ENCODE data around the gene DHX34.
A peak's percentile ranks its signal among the peaks of the same experiment; 100 is the strongest.

DHX34 gene

GRCh38 chr19:47419030-47419783 lies 70.1 kb downstream of the DHX34 start, which contains the start of gene MEIS3:
TSS of gene MEIS3 (minus strand) at chr19:47419527. CDS start at chr19:47419081, 446 bp downstream.
- DNase-seq, result no peak

DNA sequence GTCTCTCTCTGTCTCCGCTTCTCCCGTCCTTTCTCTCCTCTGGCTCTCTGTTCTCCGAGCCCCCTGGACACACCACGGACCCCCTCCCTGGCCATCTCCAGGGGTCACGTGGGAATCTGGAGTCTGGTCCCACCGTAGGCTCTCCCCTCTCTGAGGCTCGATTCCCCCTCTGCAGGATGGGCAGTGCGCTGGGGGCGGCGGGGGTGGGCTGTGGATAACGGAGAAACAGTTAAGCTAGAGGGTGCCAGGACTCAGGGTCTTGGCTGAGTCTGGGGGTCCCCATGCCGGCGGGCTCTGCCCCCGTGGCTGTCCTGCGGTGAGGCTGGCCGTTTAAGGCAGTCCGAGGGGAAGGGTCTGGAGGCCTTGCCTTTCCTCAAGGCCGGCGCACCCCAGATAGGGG lies 70.7 kb downstream of the DHX34 start:
- DNase-seq, result no peak

- no peak for DNase-seq
These were observed 72.2 kb downstream of the DHX34 start for GRCh38 chr19:47421244-47421786.

DNA sequence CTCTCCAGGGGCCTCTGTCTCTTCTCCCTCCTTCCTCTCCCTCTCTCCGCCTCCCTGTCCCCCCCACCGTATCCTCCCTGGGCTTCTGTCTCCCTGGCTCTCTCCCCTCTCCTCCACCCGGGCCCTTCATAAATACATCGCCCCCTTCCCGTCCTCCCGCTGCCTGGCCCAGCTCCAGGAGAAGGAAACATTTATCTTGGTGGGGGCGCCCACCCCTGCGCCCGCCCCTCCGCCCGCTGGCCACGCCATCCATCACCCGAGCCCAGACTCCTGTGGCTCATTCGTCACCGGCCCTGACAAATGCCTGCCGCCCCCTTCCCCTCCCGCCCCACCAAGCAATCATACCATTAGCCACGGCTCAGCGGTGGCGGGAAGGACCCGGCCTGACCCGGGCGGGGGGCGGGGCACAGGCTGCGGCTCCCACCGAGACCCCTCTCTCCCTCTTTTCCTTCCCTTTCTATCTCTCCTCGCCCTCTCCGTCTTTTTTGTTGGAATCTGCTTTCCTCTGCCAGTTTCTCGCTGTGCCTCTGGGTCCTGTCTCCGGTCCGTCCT lies 72.8 kb downstream of the DHX34 start:
- DNase-seq, result peak; percentile 76

- no peak for DNase-seq
These were observed 73.5 kb downstream of the DHX34 start for GRCh38 chr19:47422417-47423163.

DNA sequence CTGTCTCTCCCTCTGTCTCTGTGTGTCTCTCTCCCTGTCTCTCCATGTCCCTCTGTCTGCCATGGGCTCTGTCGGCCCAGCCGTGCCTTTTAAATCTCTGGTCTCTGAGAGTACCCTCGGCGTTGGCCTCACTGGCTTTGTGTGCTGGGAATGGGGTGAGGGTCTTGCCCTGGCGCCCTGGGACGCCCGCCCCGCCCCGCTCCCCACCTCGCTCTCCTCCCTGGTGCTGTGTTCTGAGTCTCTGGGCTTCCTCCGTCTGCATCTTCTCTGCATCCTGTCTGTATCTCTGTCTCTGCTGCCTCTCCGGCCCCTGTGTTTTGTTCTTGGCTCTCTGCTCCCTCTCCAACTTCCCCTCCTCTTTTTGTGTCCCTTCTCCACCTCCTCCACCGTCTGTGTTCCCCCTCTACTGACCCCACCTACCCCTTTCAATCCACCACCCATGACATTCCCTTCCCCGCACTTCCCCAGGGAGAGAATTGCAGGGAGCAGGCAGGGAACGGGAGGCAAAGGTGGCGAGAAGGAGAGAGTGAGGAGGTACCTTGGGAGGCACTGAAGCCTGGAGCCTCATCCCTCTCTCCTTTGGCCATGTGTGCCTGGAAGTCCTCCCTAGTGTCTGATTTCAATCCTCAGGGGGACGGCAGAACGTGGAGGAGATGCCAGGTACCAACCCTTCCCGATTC lies 74.2 kb downstream of the DHX34 start:
- DNase-seq, result no peak

GRCh38 chr19:47427241-47428176 lies 78.4 kb downstream of the DHX34 start:
- peak; percentile 62 for DNase-seq

DNA sequence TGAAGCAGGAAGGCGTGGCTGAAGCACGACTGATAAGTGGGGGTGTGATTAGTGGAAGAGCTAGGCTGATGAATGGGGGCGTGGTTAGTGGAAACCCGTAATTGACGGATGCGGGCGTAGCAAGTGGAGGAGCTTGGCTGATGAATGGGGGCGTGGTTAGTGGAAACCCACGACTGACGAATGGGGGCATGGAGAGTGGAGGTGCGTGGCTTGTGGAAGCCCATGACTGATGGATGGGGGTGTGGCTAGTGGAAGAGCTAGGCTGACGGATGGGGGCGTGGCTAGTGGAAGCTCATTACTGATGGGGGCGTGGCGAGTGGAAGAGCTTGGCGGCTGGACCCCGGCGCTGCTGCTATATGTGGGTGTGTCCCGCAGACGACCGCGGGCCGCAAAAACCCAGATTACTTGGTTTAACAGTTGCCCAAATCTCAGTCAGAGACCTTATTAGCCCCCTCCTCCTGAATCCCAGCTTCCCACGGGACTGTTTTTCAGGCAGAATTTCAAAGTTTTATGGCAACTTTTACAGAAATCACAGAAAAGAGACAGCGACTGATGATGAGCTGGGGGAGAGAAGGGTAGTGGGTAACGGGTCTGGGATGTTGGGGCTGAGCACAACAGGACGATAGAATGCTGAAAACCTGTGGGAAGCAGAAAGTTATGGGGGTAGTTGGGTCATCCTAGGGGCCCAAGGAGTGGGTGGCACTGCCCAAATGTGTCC lies 79.2 kb downstream of the DHX34 start:
- peak; percentile 100 for DNase-seq

DNA sequence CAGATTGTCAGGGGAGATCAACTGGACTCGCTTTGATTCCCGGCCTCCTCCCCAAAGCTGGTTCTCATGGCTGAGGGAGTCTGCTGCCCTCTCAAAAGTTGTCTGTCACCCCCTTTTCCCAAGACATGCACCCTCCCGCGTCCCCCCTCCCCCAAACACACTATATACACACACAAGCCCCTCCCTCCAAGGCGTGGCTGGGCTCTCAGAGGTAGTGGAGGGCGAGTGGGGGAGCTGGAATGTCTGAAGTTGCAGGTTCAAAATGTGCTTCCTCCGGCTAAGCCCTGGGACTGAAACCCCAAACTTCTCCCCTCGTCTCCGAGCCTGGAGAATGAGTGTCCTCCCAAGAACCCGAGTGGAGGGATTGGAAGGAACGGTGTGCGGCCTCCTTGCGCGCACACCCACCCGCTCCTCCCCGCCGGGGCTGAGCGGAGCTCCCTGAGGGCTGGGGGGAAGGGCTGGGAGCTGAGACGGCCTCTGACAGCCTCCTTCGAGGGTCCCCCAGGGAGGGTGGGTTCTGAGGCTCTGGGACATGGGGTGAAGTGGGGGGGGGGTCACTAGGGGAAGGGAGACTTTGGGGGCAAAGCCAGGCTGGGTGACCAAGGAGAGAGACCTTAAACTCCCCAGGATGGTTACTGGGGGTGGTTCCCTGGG lies 80.2 kb downstream of the DHX34 start:
- no peak for DNase-seq

DNA sequence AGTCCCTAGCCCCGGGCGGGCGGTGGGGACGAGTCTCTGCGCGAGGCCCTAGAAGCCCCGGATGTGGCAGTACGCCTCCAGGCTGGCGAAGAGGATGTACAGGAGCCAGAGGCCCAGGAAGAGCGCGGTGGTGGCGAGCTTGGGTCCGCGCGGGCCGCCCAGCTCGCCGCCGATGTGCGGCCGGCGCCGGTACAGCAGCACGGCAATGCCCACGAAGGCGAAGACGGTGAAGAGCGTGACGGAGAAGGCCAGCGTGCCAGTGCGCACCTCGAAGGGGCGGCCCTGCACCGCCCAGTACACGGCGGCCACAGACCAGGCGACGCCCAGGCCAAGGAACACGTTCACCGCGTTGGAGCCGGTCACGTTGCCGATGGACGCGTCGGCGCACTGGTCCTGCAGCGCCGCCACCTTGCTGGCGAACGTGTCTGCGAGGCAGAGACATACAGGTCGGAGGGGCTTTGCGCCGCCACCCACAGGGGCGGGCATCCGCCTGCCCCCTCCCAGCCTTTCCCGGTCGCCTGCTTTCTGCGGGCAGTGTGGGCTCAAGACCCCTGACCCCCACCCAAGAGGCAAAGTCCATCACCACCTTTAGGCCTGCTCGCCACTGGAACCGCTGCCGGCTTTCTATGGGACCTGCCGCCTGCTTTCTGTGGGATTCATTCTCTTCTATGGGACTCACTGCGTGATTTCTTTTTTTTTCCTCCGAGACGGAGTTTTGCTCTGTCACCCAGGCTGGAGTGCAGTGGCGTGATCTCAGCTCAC lies 81.1 kb downstream of the DHX34 start:
- DNase-seq, result no peak

DNA sequence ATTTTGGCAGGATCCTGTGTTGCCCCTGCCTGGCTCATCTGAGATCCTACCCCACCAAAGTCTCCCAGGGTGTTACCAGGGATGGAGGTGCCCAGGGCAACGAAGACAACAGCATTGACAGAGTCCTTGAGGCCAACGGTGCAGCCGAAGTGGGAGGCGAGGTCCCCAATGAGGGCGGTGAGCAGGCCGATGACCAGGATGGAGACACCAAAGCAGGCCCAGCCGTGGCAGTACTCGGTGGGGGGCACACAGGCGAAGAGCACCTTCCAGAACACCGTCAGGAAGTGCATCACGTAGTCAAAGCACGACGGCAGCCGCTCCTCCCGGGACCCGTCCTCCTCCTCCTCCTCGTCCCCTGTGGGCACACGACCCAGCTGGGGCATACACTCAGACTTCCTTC lies 83.0 kb downstream of the DHX34 start:
- no peak for DNase-seq

Measured in NCI-H1105 (cell line).